ENCODE data around the gene DOLPP1.

The DOLPP1 gene

GRCh38 chr9:129053020-129053419, 27.9 kb upstream of the DOLPP1 start:
- no peak for TF ChIP-seq CTCF (IDR thresholded peaks at IDR 0.05; ENCODE audit: low read depth, low read length, missing control alignments)
- in situ Hi-C loops (cut with HindIII; ENCODE audit: low sequenced_read_pairs) = no loop called here
- no peak for DNase-seq (ENCODE audit: low read depth)
- H3K4me3 ChIP-seq (ENCODE audit: low read depth, low read length) = no peak overlapping the region

GRCh38 chr9:129054163-129054851, 26.6 kb upstream of the DOLPP1 start:
- no peak for TF ChIP-seq CTCF (IDR thresholded peaks at IDR 0.05; ENCODE audit: low read depth, low read length, missing control alignments)
- no peak for DNase-seq (ENCODE audit: low read depth)
- in situ Hi-C loops (cut with HindIII; ENCODE audit: low sequenced_read_pairs) = no loop called here
- H3K4me3 ChIP-seq (ENCODE audit: low read depth, low read length) = no peak overlapping the region

GRCh38 chr9:129058965-129059795, 21.7 kb upstream of the DOLPP1 start:
- H3K4me3 ChIP-seq (ENCODE audit: low read depth, low read length) = no peak overlapping the region
- DNase-seq (ENCODE audit: low read depth) = no peak
- in situ Hi-C loops (cut with HindIII; ENCODE audit: low sequenced_read_pairs) = no loop called here
- no peak for TF ChIP-seq CTCF (IDR thresholded peaks at IDR 0.05; ENCODE audit: low read depth, low read length, missing control alignments)

- DNase-seq (ENCODE audit: low read depth) = no peak
- H3K4me3 ChIP-seq (ENCODE audit: low read depth, low read length) = no peak overlapping the region
- no peak for TF ChIP-seq CTCF (IDR thresholded peaks at IDR 0.05; ENCODE audit: low read depth, low read length, missing control alignments)
- in situ Hi-C loops (cut with HindIII; ENCODE audit: low sequenced_read_pairs) = no loop called here
These were observed 20.8 kb upstream of the DOLPP1 start for GRCh38 chr9:129059796-129060785.

GRCh38 chr9:129060991-129061390, 19.9 kb upstream of the DOLPP1 start:
- no peak overlapping the region for H3K4me3 ChIP-seq (ENCODE audit: low read depth, low read length)
- no peak for DNase-seq (ENCODE audit: low read depth)
- no peak for TF ChIP-seq CTCF (IDR thresholded peaks at IDR 0.05; ENCODE audit: low read depth, low read length, missing control alignments)
- in situ Hi-C loops (cut with HindIII; ENCODE audit: low sequenced_read_pairs) = no loop called here

GRCh38 chr9:129063061-129063460, 17.9 kb upstream of the DOLPP1 start:
- in situ Hi-C loops (cut with HindIII; ENCODE audit: low sequenced_read_pairs) = no loop called here
- TF ChIP-seq CTCF (IDR thresholded peaks at IDR 0.05; ENCODE audit: low read depth, low read length, missing control alignments) = no peak
- no peak overlapping the region for H3K4me3 ChIP-seq (ENCODE audit: low read depth, low read length)
- DNase-seq (ENCODE audit: low read depth) = no peak
